Endothelial cell of umbilical vein (primary cell): ENCODE results near the gene GOLIM4. TPM values are rescaled to one million over a fixed set of nuclear protein-coding genes. Genes with fewer than 3 reads are reported as not detected.

Experiments used
- BruUV-seq: library from RNA; stranded (reverse); fragments of 400-500 nt; replicated peaks from 2 replicates; lab custom pipeline; 2021; lab: Mats Ljungman, UMichigan
- CTCF ChIA-PET: fragments of 300-600, 350-600 bp; sonication (Branson Sonifier 250); formaldehyde crosslinking; loops from one replicate; lab custom pipeline; 2021; ENCODE audit warnings: antibody characterized with exemption, inconsistent platforms; lab: Charles Lee
- POLR2A ChIA-PET: fragments of 300-600, 350-600 bp; sonication (Branson Sonifier 250); formaldehyde crosslinking; loops from one replicate; lab custom pipeline; 2021; ENCODE audit warnings: antibody characterized with exemption, inconsistent platforms; lab: Charles Lee
- DNase-seq: peaks from one replicate; pipeline ENCODE4 v3.0.0-alpha.2; 2011; ENCODE audit warnings: low read depth, low spot score
- FAIRE-seq: peaks from 2 replicates; lab custom pipeline; 2011; peaks lifted over from hg19 to GRCh38; lab: Jason Lieb, UNC
- H2AFZ ChIP-seq: 2 replicates; pipeline ENCODE4 v1.6.0; 2012; ENCODE audit warnings: low read depth, low read length, control low read depth, inconsistent platforms
- H3K27ac ChIP-seq: 2 replicates; pipeline ENCODE4 v1.5.1; 2011; ENCODE audit warnings: low read depth, mild to moderate bottlenecking, control low read depth, low read length, moderate library complexity; ENCODE audit not compliant: insufficient read depth
- H3K27me3 ChIP-seq, 2 experiments: 2 replicates each; pipeline versions ENCODE4 v1.6.0 to v1.6.1; 2011; ENCODE audit warnings: low read length in 2 of 2, mixed read lengths in 1 of 2; ENCODE audit not compliant: control insufficient read depth in 2 of 2, insufficient read depth in 2 of 2
- H3K36me3 ChIP-seq, 2 experiments: 2 replicates in 1 of 2; 3 replicates in 1 of 2; pipeline ENCODE4 v1.5.1; 2011; ENCODE audit warnings: low read length in 2 of 2, mild to moderate bottlenecking in 1 of 2, moderate library complexity in 1 of 2; ENCODE audit not compliant: control insufficient read depth in 2 of 2, insufficient read depth in 2 of 2; ENCODE audit errors: extremely low read depth in 1 of 2
- H3K4me1 ChIP-seq: 3 replicates; pipeline ENCODE4 v1.5.1; 2011; ENCODE audit warnings: mild to moderate bottlenecking, low read length; ENCODE audit not compliant: control insufficient read depth, insufficient read depth; ENCODE audit errors: extremely low read depth
- H3K4me2 ChIP-seq: 2 replicates; pipeline ENCODE4 v1.6.1; 2011; ENCODE audit warnings: low read length, control low read depth, mixed read lengths; ENCODE audit not compliant: insufficient read depth
- H3K4me3 ChIP-seq, 3 experiments: fragments of 200-600 bp in 1 of 3; sonication (generic), shearing (Covaris generic) in 1 of 3; replicated peaks in 1 of 3; 2 replicates each; pipeline ENCODE4 v1.5.1; 2011 to 2016; ENCODE audit warnings: control low read depth in 3 of 3, low read length in 3 of 3, mild to moderate bottlenecking in 2 of 3, inconsistent platforms in 1 of 3, low read depth in 1 of 3, moderate library complexity in 1 of 3; ENCODE audit not compliant: insufficient read depth in 1 of 3
- H3K79me2 ChIP-seq: 2 replicates; pipeline ENCODE4 v1.6.0; 2012; ENCODE audit warnings: low read length, inconsistent platforms; ENCODE audit not compliant: control insufficient read depth, insufficient read depth
- H3K9ac ChIP-seq: replicated peaks from 2 replicates; pipeline ENCODE3; 2011; ENCODE audit warnings: low read length, control low read depth; ENCODE audit not compliant: insufficient read depth; ENCODE audit errors: extremely low read depth
- H3K9me1 ChIP-seq: replicated peaks from 3 replicates; pipeline ENCODE4 v1.6.0; 2011; ENCODE audit warnings: mild to moderate bottlenecking, low read length; ENCODE audit not compliant: control insufficient read depth, insufficient read depth; ENCODE audit errors: extremely low read depth
- H3K9me3 ChIP-seq: replicated peaks from 2 replicates; pipeline ENCODE4 v1.5.1; 2012; ENCODE audit warnings: low read length, inconsistent platforms; ENCODE audit not compliant: control insufficient read depth, insufficient read depth
- H4K20me1 ChIP-seq: replicated peaks from 2 replicates; pipeline ENCODE3; 2011; ENCODE audit warnings: mild to moderate bottlenecking, low read length; ENCODE audit not compliant: control insufficient read depth, insufficient read depth; ENCODE audit errors: extremely low read depth
- EZH2 ChIP-seq: IDR thresholded peaks from 2 replicates; pipeline ENCODE4 v1.6.1; 2012; ENCODE audit warnings: borderline replicate concordance, low read depth, mild to moderate bottlenecking, moderate library complexity, low read length, inconsistent platforms; ENCODE audit not compliant: severe bottlenecking
- FOS ChIP-seq: IDR thresholded peaks from 2 replicates; pipeline ENCODE4 v1.6.1; 2011; ENCODE audit warnings: mild to moderate bottlenecking, low read length, moderate library complexity, borderline replicate concordance; ENCODE audit not compliant: insufficient read depth
- GATA2 ChIP-seq: IDR thresholded peaks from 2 replicates; pipeline ENCODE4 v1.7.0; 2011; ENCODE audit warnings: low read depth, mild to moderate bottlenecking, moderate library complexity, mixed read lengths, low read length; ENCODE audit not compliant: insufficient read length, insufficient read depth
- JUN ChIP-seq: IDR thresholded peaks from 2 replicates; pipeline ENCODE4 v1.6.1; 2011; ENCODE audit warnings: borderline replicate concordance, low read depth; ENCODE audit not compliant: insufficient read length, insufficient read depth
- MAX ChIP-seq: IDR thresholded peaks from 2 replicates; pipeline ENCODE4 v1.6.1; 2011; ENCODE audit not compliant: insufficient read depth, insufficient read length
- MYC ChIP-seq: IDR thresholded peaks from one replicate; pipeline ENCODE4 v1.6.1; 2011; ENCODE audit warnings: mild to moderate bottlenecking, low read depth, low read length
- POLR2A ChIP-seq: IDR thresholded peaks from 2 replicates; pipeline ENCODE4 v1.6.1; 2012; ENCODE audit warnings: low read depth, mild to moderate bottlenecking, control low read depth, low read length
- POLR2AphosphoS5 ChIP-seq: IDR thresholded peaks from 2 replicates; pipeline ENCODE4 v1.6.1; 2012; ENCODE audit warnings: low read depth, mild to moderate bottlenecking, control low read depth, low read length, moderate library complexity; ENCODE audit not compliant: insufficient read depth
- dilution Hi-C: fragments of 300-500 bp; cut with MboI; formaldehyde crosslinking; loops from one replicate; pipeline ENCODE4 v1.15.0; 2019; ENCODE audit warnings: low sequenced_read_pairs; ENCODE audit not compliant: extremely low pct_ligation_motif_present
- intact Hi-C: fragments of 100-400 bp; cut with micrococcal nuclease; formaldehyde crosslinking; loops from one replicate; pipeline ENCODE4 v1.10.0; 2022
- polyA plus RNA-seq, 4 experiments: library from polyadenylated mRNA; depleted of rRNA in 3 of 4; stranded (reverse) in 3 of 4; unstranded in 1 of 4; fragments of >200 nt; gene quantifications; 2 replicates each; pipeline versions ENCODE4 v1.2.1 to v1.2.3, GENCODE V29; 2011 to 2012; ENCODE audit warnings: missing spikeins in 1 of 4
- total RNA-seq: library from RNA; stranded (reverse); gene quantifications from 2 replicates; pipeline ENCODE4 v1.2.3, GENCODE V29; 2021
- TF ChIP-seq, protein P1 (sequence below), 2 donors: IDR thresholded peaks; 1 replicate in 1 of 2; 2 replicates in 1 of 2; pipeline ENCODE4 v1.5.1; 2011; ENCODE audit warnings: low read length in 2 of 2, mild to moderate bottlenecking in 2 of 2, moderate library complexity in 2 of 2, control low read depth in 1 of 2, inconsistent platforms in 1 of 2, low read depth in 1 of 2; ENCODE audit not compliant: insufficient read depth in 1 of 2; ENCODE audit errors: extremely low read depth in 1 of 2

Gene GOLIM4
- total and polyA plus RNA-seq, 2 donors (not counting 3 experiments of a cell fraction or from before 2014, with no cell fraction given), result 11.7 to 40.8 TPM

DNA sequence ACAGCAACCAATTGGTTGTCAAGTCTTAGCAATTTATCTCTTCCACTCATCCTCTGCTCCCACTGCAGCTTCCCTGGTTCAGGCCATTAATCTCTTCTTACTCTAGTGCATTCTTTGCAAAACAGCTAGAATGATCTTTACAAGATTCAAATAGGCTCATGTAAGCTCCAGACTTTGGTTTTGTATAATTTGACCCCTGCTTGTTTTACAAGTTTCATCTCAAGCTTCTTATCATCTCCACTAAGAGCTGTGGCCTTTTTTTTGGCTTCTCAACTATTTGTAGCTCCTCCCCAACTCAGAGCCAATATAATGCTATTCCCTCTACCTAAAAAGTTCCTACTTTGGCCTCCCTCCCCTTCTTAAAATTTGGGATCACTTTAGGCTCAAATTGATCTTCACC is 121.8 kb downstream of the GOLIM4 start:
- no peaks in the 10 kb centered on the region for H3K27me3 ChIP-seq
- H3K4me1 ChIP-seq, result no peaks in the 10 kb centered on the region
- no peaks in the 10 kb centered on the region for H3K79me2 ChIP-seq
- ChIA-PET CTCF (interaction anchor here (1.1 to 1.5 kb wide), 2 partner anchors 20 to 67 kb away, joined by 3 read pairs; no protein-coding TSS in a partner anchor), POLR2A (no interaction called here)
- H3K4me3 ChIP-seq, result no peak overlapping the region
- no peak overlapping the region for H3K9ac ChIP-seq
- intact Hi-C loops (no loop called here), dilution Hi-C loops (no loop called here)
- TF ChIP-seq POLR2AphosphoS5, result no peak
- no peak for TF ChIP-seq EZH2
- TF ChIP-seq, protein P1, sequence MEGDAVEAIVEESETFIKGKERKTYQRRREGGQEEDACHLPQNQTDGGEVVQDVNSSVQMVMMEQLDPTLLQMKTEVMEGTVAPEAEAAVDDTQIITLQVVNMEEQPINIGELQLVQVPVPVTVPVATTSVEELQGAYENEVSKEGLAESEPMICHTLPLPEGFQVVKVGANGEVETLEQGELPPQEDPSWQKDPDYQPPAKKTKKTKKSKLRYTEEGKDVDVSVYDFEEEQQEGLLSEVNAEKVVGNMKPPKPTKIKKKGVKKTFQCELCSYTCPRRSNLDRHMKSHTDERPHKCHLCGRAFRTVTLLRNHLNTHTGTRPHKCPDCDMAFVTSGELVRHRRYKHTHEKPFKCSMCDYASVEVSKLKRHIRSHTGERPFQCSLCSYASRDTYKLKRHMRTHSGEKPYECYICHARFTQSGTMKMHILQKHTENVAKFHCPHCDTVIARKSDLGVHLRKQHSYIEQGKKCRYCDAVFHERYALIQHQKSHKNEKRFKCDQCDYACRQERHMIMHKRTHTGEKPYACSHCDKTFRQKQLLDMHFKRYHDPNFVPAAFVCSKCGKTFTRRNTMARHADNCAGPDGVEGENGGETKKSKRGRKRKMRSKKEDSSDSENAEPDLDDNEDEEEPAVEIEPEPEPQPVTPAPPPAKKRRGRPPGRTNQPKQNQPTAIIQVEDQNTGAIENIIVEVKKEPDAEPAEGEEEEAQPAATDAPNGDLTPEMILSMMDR (IDR thresholded peaks at IDR 0.05; ENCODE audit: extremely low read depth in 1 of 2, insufficient read depth in 1 of 2, low read depth in 1 of 2, low read length in 2 of 2), result no peak
- no peak for TF ChIP-seq GATA2
- no peak for TF ChIP-seq POLR2A
- TF ChIP-seq MAX, result no peak
- TF ChIP-seq JUN, result no peak
- TF ChIP-seq FOS, result no peak
- no peak for TF ChIP-seq MYC
- no peak overlapping the region for H3K4me2 ChIP-seq
- H3K9me3 ChIP-seq, result no peaks in the 10 kb centered on the region
- no TSS peak for BruUV-seq
- H3K9me1 ChIP-seq, result no peaks in the 10 kb centered on the region
- no peak for FAIRE-seq
- H3K27ac ChIP-seq, result no peak overlapping the region
- no peaks in the 10 kb centered on the region for H4K20me1 ChIP-seq
- no peak for DNase-seq
- no peaks in the 10 kb centered on the region for H3K36me3 ChIP-seq
- H2AFZ ChIP-seq, result no peak overlapping the region
